Measurements from ENCODE around the gene PDE4D.

PDE4D gene

GRCh38 chr5:59829922-59830321 lies 63.6 kb downstream of the PDE4D start:
- TF ChIP-seq POLR2AphosphoS5 (IDR thresholded peaks at IDR 0.05; ENCODE audit: low read depth), result no peak
- TF ChIP-seq GABPA (IDR thresholded peaks at IDR 0.05; ENCODE audit: low read depth), result no peak
- no peak for TF ChIP-seq REST (IDR thresholded peaks at IDR 0.05; ENCODE audit: insufficient replicate concordance, low read depth)
- TF ChIP-seq SPI1 (IDR thresholded peaks at IDR 0.05; ENCODE audit: borderline replicate concordance, low read depth), result no peak
- no peak for TF ChIP-seq CTCF (IDR thresholded peaks at IDR 0.05; ENCODE audit: insufficient read depth, low read length)
- Histone ChIP-seq H3K4me3 (replicated peaks; ENCODE audit: insufficient read depth, low read length) (no peak overlapping the region), H3K27ac (replicated peaks) (no peak overlapping the region), H3K27me3 (ENCODE audit: insufficient read depth, poor library complexity, severe bottlenecking) (no peaks in the 10 kb centered on the region)
- DNase-seq (ENCODE audit: low read depth in 1 of 2, low spot score in 1 of 2), result no peak

DNA sequence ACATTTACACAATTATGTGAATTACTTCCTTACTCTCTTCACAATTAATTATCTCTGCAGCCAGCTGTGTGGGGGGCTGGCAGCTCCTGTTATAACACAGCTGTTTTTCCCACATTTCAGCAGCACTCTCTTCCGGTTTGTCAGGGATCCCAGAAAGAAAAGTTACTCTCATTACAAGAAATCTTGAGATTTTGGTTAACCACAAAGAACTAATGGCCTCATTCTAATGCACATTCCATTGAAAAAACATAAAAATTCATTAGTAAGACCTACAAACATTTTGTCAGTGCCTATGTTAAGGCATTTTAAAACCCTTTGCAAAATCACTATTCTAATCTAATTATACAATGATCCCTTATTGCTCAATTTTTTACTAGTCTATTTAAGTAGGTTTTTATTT lies 64.1 kb downstream of the PDE4D start:
- no peaks in the 10 kb centered on the region for H3K27me3 ChIP-seq (ENCODE audit: insufficient read depth, poor library complexity, severe bottlenecking)
- no peak overlapping the region for H3K4me3 ChIP-seq (replicated peaks; ENCODE audit: insufficient read depth, low read length)
- no peak overlapping the region for H3K27ac ChIP-seq (replicated peaks)
- no peak for DNase-seq (ENCODE audit: low read depth in 1 of 2, low spot score in 1 of 2)
- no peak for TF ChIP-seq CTCF (IDR thresholded peaks at IDR 0.05; ENCODE audit: insufficient read depth, low read length)
- TF ChIP-seq SPI1 (IDR thresholded peaks at IDR 0.05; ENCODE audit: borderline replicate concordance, low read depth), result no peak
- no peak for TF ChIP-seq REST (IDR thresholded peaks at IDR 0.05; ENCODE audit: insufficient replicate concordance, low read depth)
- TF ChIP-seq GABPA (IDR thresholded peaks at IDR 0.05; ENCODE audit: low read depth), result no peak
- TF ChIP-seq POLR2AphosphoS5 (IDR thresholded peaks at IDR 0.05; ENCODE audit: low read depth), result no peak

- no peak overlapping the region for H3K27ac ChIP-seq (replicated peaks)
Measured at GRCh38 chr5:59828623-59829022, 64.9 kb downstream of the PDE4D start.

More at GRCh38 chr5:59828623-59829022, 64.9 kb downstream of the PDE4D start:
- Histone ChIP-seq H3K4me3 (replicated peaks; ENCODE audit: insufficient read depth, low read length) (no peak overlapping the region), H3K27me3 (ENCODE audit: insufficient read depth, poor library complexity, severe bottlenecking) (no peaks in the 10 kb centered on the region)
- no peak for TF ChIP-seq CTCF (IDR thresholded peaks at IDR 0.05; ENCODE audit: insufficient read depth, low read length)
- TF ChIP-seq GABPA (IDR thresholded peaks at IDR 0.05; ENCODE audit: low read depth), result no peak
- TF ChIP-seq REST (IDR thresholded peaks at IDR 0.05; ENCODE audit: insufficient replicate concordance, low read depth), result no peak
- no peak for TF ChIP-seq POLR2AphosphoS5 (IDR thresholded peaks at IDR 0.05; ENCODE audit: low read depth)
- TF ChIP-seq SPI1 (IDR thresholded peaks at IDR 0.05; ENCODE audit: borderline replicate concordance, low read depth), result no peak
- no peak for DNase-seq (ENCODE audit: low read depth in 1 of 2, low spot score in 1 of 2)
